PFSK-1 (cell line): Measurements from ENCODE around the gene PLEKHN1.

Experiments
- POLR2AphosphoS5 ChIP-seq: IDR thresholded peaks from 2 replicates; pipeline ENCODE4 v1.6.1; 2012; ENCODE audit warnings: low read depth, mild to moderate bottlenecking, control low read depth, low read length, moderate library complexity
- TAF1 ChIP-seq: IDR thresholded peaks from 2 replicates; pipeline ENCODE4 v1.6.1; 2012; ENCODE audit warnings: low read length, control low read depth, borderline replicate concordance; ENCODE audit not compliant: insufficient read depth

DNA sequence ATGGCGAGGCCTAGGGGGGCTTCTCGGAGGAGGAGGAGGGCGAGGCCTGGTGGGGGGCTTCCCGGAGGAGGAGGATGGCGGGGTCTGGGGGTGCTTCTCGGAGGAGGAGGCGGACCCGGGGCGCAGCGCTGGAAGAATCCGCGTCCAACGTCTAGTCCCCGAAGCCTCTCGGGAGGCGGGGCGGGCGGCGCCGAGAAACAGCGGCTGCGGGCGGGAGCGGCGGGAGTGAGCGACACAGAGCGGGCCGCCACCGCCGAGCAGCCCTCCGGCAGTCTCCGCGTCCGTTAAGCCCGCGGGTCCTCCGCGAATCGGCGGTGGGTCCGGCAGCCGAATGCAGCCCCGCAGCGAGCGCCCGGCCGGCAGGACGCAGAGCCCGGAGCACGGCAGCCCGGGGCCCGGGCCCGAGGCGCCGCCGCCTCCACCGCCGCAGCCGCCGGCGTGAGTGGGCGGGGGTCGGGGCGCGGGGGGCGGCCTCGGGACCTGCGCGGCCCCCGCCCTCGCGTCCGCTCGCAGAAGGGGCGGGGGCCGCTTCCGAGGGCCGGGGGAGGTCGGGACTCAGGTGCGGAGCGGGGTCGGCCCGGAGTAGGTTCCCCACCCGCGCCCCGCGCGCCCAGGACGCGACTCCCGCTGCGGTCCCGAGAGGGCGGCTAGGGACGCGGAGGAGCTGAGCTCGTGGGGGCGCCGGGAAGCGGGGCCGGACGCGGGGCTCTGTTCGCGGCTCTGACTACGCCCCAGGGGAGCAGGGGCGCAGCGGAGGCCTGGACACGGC, 5.7 kb upstream of the PLEKHN1 start, which contains the start of gene KLHL17:
- TF ChIP-seq POLR2AphosphoS5 (no peak), TAF1 (no peak)
